ENCODE data around the gene KRT75. TPM values are rescaled to one million over a fixed set of nuclear protein-coding genes. Genes with fewer than 3 reads are reported as not detected.

The KRT75 gene
- total RNA-seq, 2 experiments from 2014 or later = not detected

GRCh38 chr12:52441320-52441911 lies 7.2 kb upstream of the KRT75 start:
- ChIA-PET CTCF (no interaction called here), POLR2A (no interaction called here)

- POLR2A ChIA-PET = no interaction called here
- CTCF ChIA-PET = no interaction called here
Measured at GRCh38 chr12:52440821-52441319, 6.7 kb upstream of the KRT75 start.

- ChIA-PET CTCF (no interaction called here), POLR2A (no interaction called here)
Measured at GRCh38 chr12:52439845-52440244, 5.7 kb upstream of the KRT75 start.

GRCh38 chr12:52439420-52439819 lies 5.2 kb upstream of the KRT75 start:
- ChIA-PET POLR2A (no interaction called here), CTCF (no interaction called here)

- CTCF ChIA-PET = no interaction called here
- POLR2A ChIA-PET = no interaction called here
Measured at GRCh38 chr12:52438305-52439301, 4.4 kb upstream of the KRT75 start.

- CTCF ChIA-PET = no interaction called here
Measured at GRCh38 chr12:52437508-52437907, 3.3 kb upstream of the KRT75 start.

GRCh38 chr12:52436828-52437474 lies 2.8 kb upstream of the KRT75 start:
- ChIA-PET POLR2A (no interaction called here), CTCF (no interaction called here)

More at GRCh38 chr12:52437508-52437907, 3.3 kb upstream of the KRT75 start:
- POLR2A ChIA-PET = no interaction called here

- CTCF ChIA-PET = no interaction called here
- POLR2A ChIA-PET = no interaction called here
Measured at GRCh38 chr12:52436000-52436827, 2.0 kb upstream of the KRT75 start.

GRCh38 chr12:52435659-52435999 lies 1.5 kb upstream of the KRT75 start:
- ChIA-PET POLR2A (no interaction called here), CTCF (no interaction called here)

- POLR2A ChIA-PET = no interaction called here
Measured at GRCh38 chr12:52434760-52435530, 774 bp upstream of the KRT75 start.

GRCh38 chr12:52433501-52434080 lies 580 bp downstream of the KRT75 start:
- CTCF ChIA-PET = no interaction called here

More at GRCh38 chr12:52434760-52435530, 774 bp upstream of the KRT75 start:
- CTCF ChIA-PET = no interaction called here

GRCh38 chr12:52432559-52433207 lies 1.5 kb downstream of the KRT75 start:
- POLR2A ChIA-PET = no interaction called here
- CTCF ChIA-PET = no interaction called here

More at GRCh38 chr12:52433501-52434080, 580 bp downstream of the KRT75 start:
- POLR2A ChIA-PET = no interaction called here

- ChIA-PET CTCF (interaction anchor here (1.7 kb wide), 1 partner anchor 452 kb away, joined by 7 read pairs; no protein-coding TSS in a partner anchor), POLR2A (no interaction called here)
Measured at GRCh38 chr12:52428121-52428520, 6.0 kb downstream of the KRT75 start.

- CTCF ChIA-PET = interaction anchor here (1.7 kb wide), 1 partner anchor 453 kb away, joined by 7 read pairs; no protein-coding TSS in a partner anchor
- POLR2A ChIA-PET = no interaction called here
Measured at GRCh38 chr12:52427083-52427482, 7.1 kb downstream of the KRT75 start.

GRCh38 chr12:52426034-52426433 lies 8.1 kb downstream of the KRT75 start:
- POLR2A ChIA-PET = no interaction called here

GRCh38 chr12:52425466-52425865 lies 8.7 kb downstream of the KRT75 start:
- CTCF ChIA-PET = interaction anchor here (0.6 to 1.2 kb wide), 2 partner anchors 21 to 439 kb away, joined by 3 read pairs; no protein-coding TSS in a partner anchor
- POLR2A ChIA-PET = no interaction called here

More at GRCh38 chr12:52426034-52426433, 8.1 kb downstream of the KRT75 start:
- CTCF ChIA-PET = interaction anchor here (0.6 to 1.2 kb wide), 2 partner anchors 21 to 438 kb away, joined by 3 read pairs; no protein-coding TSS in a partner anchor

GRCh38 chr12:52423661-52424500 lies 10.3 kb downstream of the KRT75 start:
- POLR2A ChIA-PET = no interaction called here
- CTCF ChIA-PET = no interaction called here
